ENCODE measurements around the gene NBAS. TPM values are rescaled to one million over a fixed set of nuclear protein-coding genes. Genes with fewer than 3 reads are reported as not detected.

NBAS gene
- total and polyA plus RNA-seq, 9 of the 15 experiments (the other 6 are each of a cell fraction or from before 2014, with no cell fraction given), result 15.3 to 94.4 (median 69.9) TPM

GRCh38 chr2:15560988-15561573, at the start of gene NBAS (continued):
- no peak for TF ChIP-seq FUS (optimal IDR thresholded peaks at IDR 0.05; ENCODE audit: low read depth, low read length)
- TF ChIP-seq ZNF174 (CRISPR knock-in tag; IDR thresholded peaks at IDR 0.05), result no peak
- TF ChIP-seq MTA3 (IDR thresholded peaks at IDR 0.05; ENCODE audit: borderline replicate concordance), result peak; percentile 99
- no peak for TF ChIP-seq MCM3 (IDR thresholded peaks at IDR 0.05)
- TF ChIP-seq BCOR (IDR thresholded peaks at IDR 0.05), result 0 out of 2 replicates have a peak, but pooled peaks have one; percentile 6
- no peak for TF ChIP-seq ZNF431 (CRISPR knock-in tag; IDR thresholded peaks at IDR 0.05)
- TF ChIP-seq CTBP1 (IDR thresholded peaks at IDR 0.05; ENCODE audit: borderline replicate concordance), result no peak
- TF ChIP-seq CGGBP1 (CRISPR knock-in tag; IDR thresholded peaks at IDR 0.05), result no peak
- TF ChIP-seq KDM2B (CRISPR knock-in tag; IDR thresholded peaks at IDR 0.05), result no peak
- TF ChIP-seq HBP1 (CRISPR knock-in tag; IDR thresholded peaks at IDR 0.05), result no peak
- TF ChIP-seq CBX3 (IDR thresholded peaks at IDR 0.05; ENCODE audit: borderline replicate concordance in 1 of 2, low read length in 2 of 2), result no peak
- no peak for TF ChIP-seq ZNF212 (CRISPR knock-in tag; IDR thresholded peaks at IDR 0.05)
- TF ChIP-seq THAP7 (CRISPR knock-in tag; IDR thresholded peaks at IDR 0.05), result no peak
- TF ChIP-seq PPARD (CRISPR knock-in tag; IDR thresholded peaks at IDR 0.05), result no peak
- TF ChIP-seq SNAPC5 (CRISPR knock-in tag; IDR thresholded peaks at IDR 0.05), result no peak
- no peak for TF ChIP-seq SNIP1 (IDR thresholded peaks at IDR 0.05; ENCODE audit: low read depth)
- TF ChIP-seq ZNF583 (CRISPR knock-in tag; IDR thresholded peaks at IDR 0.05), result 0 out of 2 replicates have a peak, but pooled peaks have one; percentile 40
- no peak for TF ChIP-seq ZNF133 (CRISPR knock-in tag; IDR thresholded peaks at IDR 0.05)
- TF ChIP-seq CSDE1 (IDR thresholded peaks at IDR 0.05), result peak in 1 of 2 experiments; percentile 47; a peak in 1 of 4 replicates
- peak; percentile 76 for TF ChIP-seq RBFOX2 (IDR thresholded peaks at IDR 0.05; ENCODE audit: low read depth, low read length)
- 0 out of 2 replicates have a peak, but pooled peaks have one; percentile 29 for TF ChIP-seq E2F3 (CRISPR knock-in tag; IDR thresholded peaks at IDR 0.05)
- TF ChIP-seq RFX1 (IDR thresholded peaks at IDR 0.05), result peak; percentile 80
- 0 out of 2 replicates have a peak, but pooled peaks have one; percentile 11 for TF ChIP-seq NR2C1 (IDR thresholded peaks at IDR 0.05)
- TF ChIP-seq NR2C1 (tag; IDR thresholded peaks at IDR 0.05), result no peak
- no peak for TF ChIP-seq ZNF354B (CRISPR knock-in tag; IDR thresholded peaks at IDR 0.05)
- no peak for TF ChIP-seq ZZZ3 (IDR thresholded peaks at IDR 0.05)
- TF ChIP-seq NBN (IDR thresholded peaks at IDR 0.05; ENCODE audit: low read depth), result no peak
- no peak for TF ChIP-seq CBX8 (IDR thresholded peaks at IDR 0.05; ENCODE audit: borderline replicate concordance, extremely low read depth, low read depth, low read length, poor library complexity, severe bottlenecking)
- TF ChIP-seq NFIX (CRISPR knock-in tag; IDR thresholded peaks at IDR 0.05; ENCODE audit: low read depth), result no peak
- TF ChIP-seq ZFX (CRISPR knock-in tag; IDR thresholded peaks at IDR 0.05), result peak; percentile 65
- no peak for TF ChIP-seq ZBED1 (IDR thresholded peaks at IDR 0.05)

Data from K562 (cell line).